ENCODE results near the gene RAB3GAP2.
"Not testable (repeated sequence)": the region's sequence is repeated elsewhere in the genome, so short reads cannot be mapped to it uniquely, and the experiment has no call there.

RAB3GAP2 gene

GRCh38 chr1:220129479-220130210 lies 142.6 kb downstream of the RAB3GAP2 start:
- DNase-seq = no peak

GRCh38 chr1:220127076-220127475 lies 145.2 kb downstream of the RAB3GAP2 start:
- no peak for DNase-seq

GRCh38 chr1:220124542-220124941 lies 147.7 kb downstream of the RAB3GAP2 start:
- DNase-seq = no peak

GRCh38 chr1:220123889-220124288 lies 148.4 kb downstream of the RAB3GAP2 start:
- peak; percentile 24 for DNase-seq

GRCh38 chr1:220123066-220123465 lies 149.2 kb downstream of the RAB3GAP2 start:
- no peak for DNase-seq

GRCh38 chr1:220121791-220122530 lies 150.3 kb downstream of the RAB3GAP2 start:
- no peak for DNase-seq

GRCh38 chr1:220119043-220119512 lies 153.2 kb downstream of the RAB3GAP2 start:
- no peak for DNase-seq

- peak; percentile 21 for DNase-seq
Observed at GRCh38 chr1:220113136-220113695, 159.0 kb downstream of the RAB3GAP2 start.

GRCh38 chr1:220112600-220112999 lies 159.7 kb downstream of the RAB3GAP2 start:
- not testable (repeated sequence) for DNase-seq

GRCh38 chr1:220110473-220110872 lies 161.8 kb downstream of the RAB3GAP2 start:
- DNase-seq = not testable (repeated sequence)

- DNase-seq = no peak
Observed at GRCh38 chr1:220099826-220100225, 172.4 kb downstream of the RAB3GAP2 start.

Data from stimulated activated CD4-positive, alpha-beta T cell treated with anti-CD3 and anti-CD28 coated beads, Interleukin-15, amount 100 ng/mL, for 24 hours (primary cell).